Activated CD4-positive, CD25-positive, alpha-beta regulatory T cell treated with anti-CD3 and anti-CD28 coated beads, Interleukin-2, amount 50 U/mL, for 72 hours (primary cell): ENCODE measurements around the gene RALGAPB.

Experiments used
- DNase-seq: peaks from one replicate; pipeline ENCODE4 v3.0.0; 2021

RALGAPB gene

DNA sequence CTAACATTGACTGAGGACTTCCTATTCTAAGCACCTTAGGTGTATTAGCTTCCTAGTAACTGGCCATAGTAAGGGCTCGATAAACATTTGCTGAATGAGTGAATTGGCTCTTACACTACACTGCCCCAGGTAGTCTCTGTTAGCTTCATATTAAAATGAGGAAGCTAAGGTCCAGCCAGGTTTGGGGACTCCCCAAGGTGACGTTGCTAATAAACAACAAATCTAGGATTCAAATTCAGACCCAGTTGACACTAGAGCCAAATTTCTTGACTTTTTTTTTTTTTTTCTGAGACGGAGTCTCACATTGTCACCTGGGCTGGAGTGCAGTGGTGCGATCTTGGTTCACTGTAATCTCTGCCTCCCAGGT lies 145.2 kb downstream of the RALGAPB start:
- DNase-seq: no peak

DNA sequence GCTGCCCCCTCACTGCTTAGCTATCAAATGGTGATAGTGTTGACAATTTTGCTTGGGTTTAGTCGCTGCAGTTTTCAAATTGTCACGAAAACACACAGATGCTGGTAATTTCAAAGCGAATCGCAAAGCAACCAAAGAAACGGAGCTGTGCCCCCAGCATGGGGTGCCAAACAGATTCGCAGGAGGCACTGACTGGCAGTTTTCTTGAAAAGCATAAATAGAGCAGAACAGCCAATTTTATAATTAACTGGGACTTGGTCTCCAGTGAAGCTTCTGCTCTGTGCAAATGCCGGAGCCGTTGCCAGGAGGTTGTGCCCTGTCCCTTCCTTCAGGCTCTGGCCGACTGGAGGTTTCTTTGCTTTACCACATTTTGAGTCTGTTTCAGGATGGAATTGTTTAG lies 147.8 kb downstream of the RALGAPB start:
- no peak for DNase-seq

DNA sequence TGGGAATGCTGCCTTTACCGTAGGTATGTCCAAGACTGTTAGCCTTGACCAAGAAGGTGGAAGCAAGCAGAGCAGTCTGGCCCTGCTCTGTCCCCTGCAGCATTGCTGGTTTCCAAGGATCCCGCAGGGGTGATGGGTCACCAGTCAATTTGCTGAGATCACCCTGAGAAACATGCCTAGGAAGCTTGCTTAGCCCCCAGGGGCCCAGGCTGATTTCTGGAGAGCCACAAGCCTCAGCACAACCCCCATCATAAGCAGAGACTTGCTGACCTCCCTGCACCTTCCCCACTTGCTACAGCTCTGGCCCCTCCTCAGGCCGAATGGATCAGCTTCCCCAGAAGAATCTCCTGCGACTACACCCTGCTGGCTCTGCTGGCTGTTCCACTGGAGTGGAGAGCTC lies 150.4 kb downstream of the RALGAPB start:
- no peak for DNase-seq

DNA sequence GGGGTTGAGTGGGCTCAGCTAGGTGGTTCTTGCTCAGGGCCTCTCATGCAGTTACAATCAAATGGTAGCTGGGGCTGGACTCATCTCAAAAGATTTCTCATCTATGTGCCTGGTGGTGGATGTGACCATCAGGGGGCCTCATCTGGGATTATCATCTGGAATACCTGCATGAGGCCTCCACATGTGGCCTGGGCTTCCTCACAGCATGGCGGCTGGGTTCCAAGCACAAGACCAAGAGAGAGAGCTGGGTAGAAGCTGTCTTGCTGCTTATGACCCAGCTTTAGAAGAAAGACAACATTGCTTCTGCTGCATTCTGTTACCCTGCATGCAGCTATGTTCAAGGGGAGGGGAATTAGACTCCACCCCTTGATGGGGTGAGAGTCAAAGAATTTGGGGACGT lies 151.4 kb downstream of the RALGAPB start:
- no peak for DNase-seq

DNA sequence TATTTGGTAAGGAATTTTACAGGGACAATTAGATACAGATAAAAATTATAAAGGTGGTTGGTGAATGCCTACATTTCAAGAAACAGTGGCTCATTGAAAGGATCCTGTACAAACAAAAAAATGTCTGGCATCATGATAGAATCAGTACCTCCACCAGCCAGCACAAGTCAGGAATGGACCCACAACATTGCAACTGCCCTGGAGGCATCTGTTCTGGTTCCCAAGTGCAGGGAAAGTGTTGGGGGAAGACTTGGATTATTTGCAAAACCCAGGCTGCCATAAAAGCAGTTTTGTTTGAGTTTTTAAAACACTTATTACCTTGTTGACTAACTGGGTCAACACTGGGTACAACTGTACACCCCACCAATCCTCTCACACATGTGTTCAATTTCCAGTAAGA lies 153.3 kb downstream of the RALGAPB start:
- no peak for DNase-seq

DNA sequence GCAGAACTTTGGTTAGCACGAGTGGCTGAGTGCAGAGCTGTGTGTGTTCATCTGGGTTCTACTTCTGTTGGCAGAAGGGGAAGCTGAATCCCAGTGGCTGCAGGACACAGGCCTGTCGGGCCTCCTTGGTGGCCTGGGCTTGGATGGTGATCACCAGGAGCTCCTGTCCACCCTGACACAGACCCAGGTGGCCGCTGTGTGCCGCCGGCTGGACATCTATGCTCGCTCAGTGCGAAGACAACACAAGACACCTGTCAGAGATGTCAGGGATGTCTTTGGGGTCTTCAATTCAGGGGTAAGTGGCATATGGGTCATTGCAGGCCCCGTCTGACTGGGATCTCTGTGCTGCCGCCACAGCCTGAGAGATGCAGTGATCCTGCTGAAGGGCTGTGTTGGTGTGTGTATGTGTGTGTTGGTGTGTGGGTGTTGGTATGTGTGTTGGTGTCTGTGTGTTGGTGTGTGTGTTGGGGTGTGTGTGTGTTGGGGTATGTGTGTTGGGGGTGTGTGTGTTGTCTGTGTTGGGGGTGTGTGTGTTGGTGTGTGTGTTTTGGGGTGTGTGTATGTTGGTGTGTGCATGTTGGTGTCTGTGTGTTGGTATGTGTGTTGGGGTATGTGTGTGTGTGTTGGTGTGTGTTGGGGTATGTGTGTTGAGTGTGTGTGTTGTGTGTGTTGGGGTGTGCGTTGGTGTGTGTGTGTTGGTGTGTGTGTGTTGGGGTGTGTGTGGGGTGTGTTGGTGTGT lies 154.4 kb downstream of the RALGAPB start:
- DNase-seq: no peak
